HEK293 (cell line): ENCODE measurements around the gene CDK14.

Source experiments
- CTCF ChIA-PET: fragments of 350-600 bp; formaldehyde crosslinking; extraction: SDS; loops from one replicate; lab custom pipeline; 2021; ENCODE audit warnings: antibody characterized with exemption; lab: Yijun Ruan, JAX
- POLR2A ChIA-PET: fragments of 300-600 bp; formaldehyde crosslinking; extraction: SDS; loops from one replicate; lab custom pipeline; 2020; ENCODE audit warnings: antibody characterized with exemption, inconsistent platforms; lab: Yijun Ruan, JAX
- H3K27ac ChIP-seq: fragments of 200-500 bp; sonication (Bioruptor generic); 2 replicates; pipeline ENCODE4 v1.5.1; 2014; ENCODE audit warnings: low read depth, low read length, control low read depth, inconsistent platforms; ENCODE audit errors: extremely low read depth
- H3K36me3 ChIP-seq, 2 experiments: fragments of 200-500 bp in 1 of 2; sonication (Bioruptor generic) in 1 of 2; 1 replicate in 1 of 2; 2 replicates in 1 of 2; pipeline ENCODE4 v1.5.1; 2014 to 2017; ENCODE audit warnings: inconsistent platforms in 2 of 2, low read length in 2 of 2; ENCODE audit not compliant: control insufficient read depth in 2 of 2, insufficient read depth in 1 of 2
- H3K4me1 ChIP-seq: fragments of 200-500 bp; sonication (Bioruptor generic); 2 replicates; pipeline ENCODE4 v1.5.1; 2014; ENCODE audit warnings: mild to moderate bottlenecking, low read length, inconsistent platforms; ENCODE audit not compliant: control insufficient read depth, insufficient read depth
- H3K4me3 ChIP-seq: 2 replicates; pipeline ENCODE4 v1.5.1; 2011; ENCODE audit warnings: low read depth, mild to moderate bottlenecking, control low read depth, low read length, moderate library complexity
- H3K9me3 ChIP-seq: fragments of 200-500 bp; sonication (Bioruptor generic); 2 replicates; pipeline ENCODE4 v1.5.1; 2014; ENCODE audit warnings: low read depth, low read length, inconsistent platforms; ENCODE audit not compliant: control insufficient read depth, insufficient read depth
- BCL11A ChIP-seq: fragments of 450-650 bp; formaldehyde crosslinking; IDR thresholded peaks from 2 replicates; pipeline ENCODE4 v1.5.1; 2016; ENCODE audit warnings: low read depth, missing biosample characterization, missing genetic modification characterization
- EGR2 ChIP-seq: fragments of 450-650 bp; formaldehyde crosslinking; IDR thresholded peaks from 2 replicates; pipeline ENCODE4 v1.5.1; 2016; ENCODE audit warnings: low read depth, missing biosample characterization, missing genetic modification characterization
- IKZF3 ChIP-seq: fragments of 450-650 bp; IDR thresholded peaks from 2 replicates; pipeline ENCODE4 v1.5.0; 2018; ENCODE audit warnings: missing biosample characterization, mild to moderate bottlenecking, missing genetic modification characterization, moderate library complexity
- ZEB2 ChIP-seq: fragments of 450-650 bp; formaldehyde crosslinking; IDR thresholded peaks from 2 replicates; pipeline ENCODE4 v1.5.1; 2016; ENCODE audit warnings: missing biosample characterization, missing genetic modification characterization
- ZFP69B ChIP-seq: fragments of 450-650 bp; formaldehyde crosslinking; IDR thresholded peaks from 2 replicates; pipeline ENCODE4 v1.5.1; 2016; ENCODE audit warnings: missing biosample characterization, missing genetic modification characterization
- ZIC2 ChIP-seq: fragments of 450-650 bp; formaldehyde crosslinking; IDR thresholded peaks from 2 replicates; pipeline ENCODE4 v1.5.1; 2016; ENCODE audit warnings: missing biosample characterization, missing genetic modification characterization
- ZNF112 ChIP-seq: fragments of 450-650 bp; formaldehyde crosslinking; IDR thresholded peaks from 2 replicates; pipeline ENCODE4 v1.5.0; 2017; ENCODE audit warnings: missing biosample characterization, missing genetic modification characterization
- ZNF341 ChIP-seq: fragments of 450-650 bp; formaldehyde crosslinking; IDR thresholded peaks from 2 replicates; pipeline ENCODE4; 2016; ENCODE audit warnings: low read depth, missing biosample characterization, missing genetic modification characterization
- ZNF548 ChIP-seq: fragments of 450-650 bp; formaldehyde crosslinking; IDR thresholded peaks from 2 replicates; pipeline ENCODE4 v1.5.1; 2016; ENCODE audit warnings: missing biosample characterization, missing genetic modification characterization
- ZNF560 ChIP-seq: fragments of 450-650 bp; formaldehyde crosslinking; IDR thresholded peaks from 2 replicates; pipeline ENCODE4 v1.5.1; 2017; ENCODE audit warnings: missing biosample characterization, missing genetic modification characterization, borderline replicate concordance
- ZNF571 ChIP-seq: fragments of 450-650 bp; formaldehyde crosslinking; IDR thresholded peaks from 2 replicates; pipeline ENCODE4 v1.5.0; 2017; ENCODE audit warnings: missing biosample characterization, missing genetic modification characterization
- ZNF596 ChIP-seq: fragments of 450-650 bp; IDR thresholded peaks from 2 replicates; pipeline ENCODE4 v1.5.0; 2018; ENCODE audit warnings: missing biosample characterization, mild to moderate bottlenecking, missing genetic modification characterization, moderate library complexity
- ZNF747 ChIP-seq: fragments of 450-650 bp; formaldehyde crosslinking; IDR thresholded peaks from 2 replicates; pipeline ENCODE4 v1.5.1; 2016; ENCODE audit warnings: missing biosample characterization, missing genetic modification characterization
- ZNF777 ChIP-seq: fragments of 450-650 bp; formaldehyde crosslinking; IDR thresholded peaks from 2 replicates; pipeline ENCODE4 v1.5.1; 2017; ENCODE audit warnings: missing biosample characterization, missing genetic modification characterization, borderline replicate concordance
- ZNF792 ChIP-seq: fragments of 450-650 bp; formaldehyde crosslinking; IDR thresholded peaks from 2 replicates; pipeline ENCODE4 v1.5.1; 2016; ENCODE audit warnings: missing biosample characterization, missing genetic modification characterization
- TF ChIP-seq, protein P1 (sequence below): fragments of 450-650 bp; formaldehyde crosslinking; IDR thresholded peaks from 2 replicates; pipeline ENCODE4 v1.5.1; 2016; ENCODE audit warnings: missing biosample characterization, missing genetic modification characterization, borderline replicate concordance
- TF ChIP-seq, protein P2 (sequence below): fragments of 450-650 bp; formaldehyde crosslinking; IDR thresholded peaks from 2 replicates; pipeline ENCODE4 v1.5.1; 2017; ENCODE audit warnings: missing biosample characterization, missing genetic modification characterization
- TF ChIP-seq, protein P3 (sequence below): fragments of 450-650 bp; formaldehyde crosslinking; IDR thresholded peaks from 2 replicates; pipeline ENCODE4 v1.5.1; 2016; ENCODE audit warnings: missing biosample characterization, missing genetic modification characterization
- TF ChIP-seq, protein P4 (sequence below): fragments of 450-650 bp; formaldehyde crosslinking; IDR thresholded peaks from 2 replicates; pipeline ENCODE4 v1.5.1; 2016; ENCODE audit warnings: missing biosample characterization, missing genetic modification characterization
- TF ChIP-seq, protein P5 (sequence below): fragments of 450-650 bp; IDR thresholded peaks from 2 replicates; pipeline ENCODE4 v1.5.1; 2018; ENCODE audit warnings: missing biosample characterization, mild to moderate bottlenecking, missing genetic modification characterization
- TF ChIP-seq, protein P6 (sequence below): fragments of 450-650 bp; formaldehyde crosslinking; IDR thresholded peaks from 2 replicates; pipeline ENCODE4 v1.5.1; 2017; ENCODE audit warnings: missing biosample characterization, missing genetic modification characterization

The CDK14 gene

DNA sequence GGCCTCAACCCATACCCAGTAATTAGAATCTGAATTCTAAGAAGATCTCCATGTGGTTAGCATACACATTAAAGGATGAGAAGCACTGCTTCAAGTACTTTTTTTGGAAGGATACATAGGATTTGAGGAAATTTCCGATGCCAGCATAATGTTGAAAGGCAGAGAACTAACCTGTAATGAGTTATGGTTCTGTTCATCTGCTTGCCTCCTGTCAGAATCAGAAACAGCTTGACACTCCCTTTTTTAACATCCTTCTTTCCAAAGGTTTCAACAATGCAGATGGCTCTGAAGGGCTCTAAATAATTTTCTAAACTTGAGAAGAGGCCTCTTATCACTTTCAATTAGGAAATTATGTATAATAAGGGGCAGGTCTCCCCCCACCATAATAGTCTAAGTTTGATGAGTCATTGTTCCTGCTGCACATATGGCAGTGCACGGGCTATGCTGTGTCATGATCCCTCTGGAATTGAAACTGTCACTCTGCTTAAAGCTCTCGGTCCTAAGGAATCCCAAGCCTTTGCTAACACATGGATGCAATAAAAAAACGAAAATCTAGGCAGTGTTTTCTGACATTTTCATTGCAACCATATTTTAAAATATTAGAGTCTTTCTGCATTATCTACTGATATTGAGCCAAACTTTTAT is 376.9 kb downstream of the CDK14 start (continued):
- TF ChIP-seq, protein P1, sequence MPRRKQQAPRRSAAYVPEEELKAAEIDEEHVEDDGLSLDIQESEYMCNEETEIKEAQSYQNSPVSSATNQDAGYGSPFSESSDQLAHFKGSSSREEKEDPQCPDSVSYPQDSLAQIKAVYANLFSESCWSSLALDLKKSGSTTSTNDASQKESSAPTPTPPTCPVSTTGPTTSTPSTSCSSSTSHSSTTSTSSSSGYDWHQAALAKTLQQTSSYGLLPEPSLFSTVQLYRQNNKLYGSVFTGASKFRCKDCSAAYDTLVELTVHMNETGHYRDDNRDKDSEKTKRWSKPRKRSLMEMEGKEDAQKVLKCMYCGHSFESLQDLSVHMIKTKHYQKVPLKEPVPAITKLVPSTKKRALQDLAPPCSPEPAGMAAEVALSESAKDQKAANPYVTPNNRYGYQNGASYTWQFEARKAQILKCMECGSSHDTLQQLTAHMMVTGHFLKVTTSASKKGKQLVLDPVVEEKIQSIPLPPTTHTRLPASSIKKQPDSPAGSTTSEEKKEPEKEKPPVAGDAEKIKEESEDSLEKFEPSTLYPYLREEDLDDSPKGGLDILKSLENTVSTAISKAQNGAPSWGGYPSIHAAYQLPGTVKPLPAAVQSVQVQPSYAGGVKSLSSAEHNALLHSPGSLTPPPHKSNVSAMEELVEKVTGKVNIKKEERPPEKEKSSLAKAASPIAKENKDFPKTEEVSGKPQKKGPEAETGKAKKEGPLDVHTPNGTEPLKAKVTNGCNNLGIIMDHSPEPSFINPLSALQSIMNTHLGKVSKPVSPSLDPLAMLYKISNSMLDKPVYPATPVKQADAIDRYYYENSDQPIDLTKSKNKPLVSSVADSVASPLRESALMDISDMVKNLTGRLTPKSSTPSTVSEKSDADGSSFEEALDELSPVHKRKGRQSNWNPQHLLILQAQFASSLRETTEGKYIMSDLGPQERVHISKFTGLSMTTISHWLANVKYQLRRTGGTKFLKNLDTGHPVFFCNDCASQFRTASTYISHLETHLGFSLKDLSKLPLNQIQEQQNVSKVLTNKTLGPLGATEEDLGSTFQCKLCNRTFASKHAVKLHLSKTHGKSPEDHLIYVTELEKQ (tag by site-specific recombination), result no peak
- no peak for TF ChIP-seq ZEB2 (tag by site-specific recombination)
- TF ChIP-seq, protein P2, sequence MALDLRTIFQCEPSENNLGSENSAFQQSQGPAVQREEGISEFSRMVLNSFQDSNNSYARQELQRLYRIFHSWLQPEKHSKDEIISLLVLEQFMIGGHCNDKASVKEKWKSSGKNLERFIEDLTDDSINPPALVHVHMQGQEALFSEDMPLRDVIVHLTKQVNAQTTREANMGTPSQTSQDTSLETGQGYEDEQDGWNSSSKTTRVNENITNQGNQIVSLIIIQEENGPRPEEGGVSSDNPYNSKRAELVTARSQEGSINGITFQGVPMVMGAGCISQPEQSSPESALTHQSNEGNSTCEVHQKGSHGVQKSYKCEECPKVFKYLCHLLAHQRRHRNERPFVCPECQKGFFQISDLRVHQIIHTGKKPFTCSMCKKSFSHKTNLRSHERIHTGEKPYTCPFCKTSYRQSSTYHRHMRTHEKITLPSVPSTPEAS (tag by site-specific recombination), result no peak
- no peak for TF ChIP-seq ZNF792 (tag by site-specific recombination)
- TF ChIP-seq, protein P3, sequence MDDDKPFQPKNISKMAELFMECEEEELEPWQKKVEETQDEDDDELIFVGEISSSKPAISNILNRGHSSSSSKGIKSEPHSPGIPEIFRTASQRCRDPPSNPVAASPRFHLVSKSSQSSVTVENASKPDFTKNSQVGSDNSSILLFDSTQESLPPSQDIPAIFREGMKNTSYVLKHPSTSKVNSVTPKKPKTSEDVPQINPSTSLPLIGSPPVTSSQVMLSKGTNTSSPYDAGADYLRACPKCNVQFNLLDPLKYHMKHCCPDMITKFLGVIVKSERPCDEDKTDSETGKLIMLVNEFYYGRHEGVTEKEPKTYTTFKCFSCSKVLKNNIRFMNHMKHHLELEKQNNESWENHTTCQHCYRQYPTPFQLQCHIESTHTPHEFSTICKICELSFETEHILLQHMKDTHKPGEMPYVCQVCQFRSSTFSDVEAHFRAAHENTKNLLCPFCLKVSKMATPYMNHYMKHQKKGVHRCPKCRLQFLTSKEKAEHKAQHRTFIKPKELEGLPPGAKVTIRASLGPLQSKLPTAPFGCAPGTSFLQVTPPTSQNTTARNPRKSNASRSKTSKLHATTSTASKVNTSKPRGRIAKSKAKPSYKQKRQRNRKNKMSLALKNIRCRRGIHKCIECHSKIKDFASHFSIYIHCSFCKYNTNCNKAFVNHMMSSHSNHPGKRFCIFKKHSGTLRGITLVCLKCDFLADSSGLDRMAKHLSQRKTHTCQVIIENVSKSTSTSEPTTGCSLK (tag by site-specific recombination), result no peak
- no peak for TF ChIP-seq ZNF548 (tag by site-specific recombination)
- no peak for TF ChIP-seq ZIC2 (tag by site-specific recombination)
- TF ChIP-seq, protein P4, sequence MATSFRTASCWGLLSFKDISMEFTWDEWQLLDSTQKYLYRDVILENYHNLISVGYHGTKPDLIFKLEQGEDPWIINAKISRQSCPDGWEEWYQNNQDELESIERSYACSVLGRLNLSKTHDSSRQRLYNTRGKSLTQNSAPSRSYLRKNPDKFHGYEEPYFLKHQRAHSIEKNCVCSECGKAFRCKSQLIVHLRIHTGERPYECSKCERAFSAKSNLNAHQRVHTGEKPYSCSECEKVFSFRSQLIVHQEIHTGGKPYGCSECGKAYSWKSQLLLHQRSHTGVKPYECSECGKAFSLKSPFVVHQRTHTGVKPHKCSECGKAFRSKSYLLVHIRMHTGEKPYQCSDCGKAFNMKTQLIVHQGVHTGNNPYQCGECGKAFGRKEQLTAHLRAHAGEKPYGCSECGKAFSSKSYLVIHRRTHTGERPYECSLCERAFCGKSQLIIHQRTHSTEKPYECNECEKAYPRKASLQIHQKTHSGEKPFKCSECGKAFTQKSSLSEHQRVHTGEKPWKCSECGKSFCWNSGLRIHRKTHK (tag by site-specific recombination), result no peak
- no peak for TF ChIP-seq IKZF3 (tag by site-specific recombination)

DNA sequence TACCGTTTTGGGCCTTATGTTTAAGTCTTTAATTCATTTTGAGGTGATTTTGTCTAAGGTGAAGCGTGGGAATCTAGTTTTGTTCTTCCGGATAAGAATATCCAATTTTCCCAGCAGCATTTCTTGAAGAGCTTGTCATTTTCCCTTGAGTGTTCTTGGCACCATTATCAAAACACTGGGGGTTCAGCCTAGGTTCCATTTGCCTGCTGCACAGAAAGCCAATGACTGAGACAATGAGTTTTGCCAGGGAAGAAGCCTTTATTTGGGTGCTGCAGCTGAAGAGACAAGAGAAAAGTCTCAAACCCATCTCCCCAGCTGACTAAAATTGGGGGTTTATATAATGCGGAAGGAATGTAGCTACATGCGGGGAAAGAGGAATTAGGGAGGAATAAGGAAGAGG is 380.9 kb downstream of the CDK14 start:
- H3K36me3 ChIP-seq, result no peaks in the 10 kb centered on the region
- no peak for TF ChIP-seq EGR2 (tag by site-specific recombination)
- no peak for TF ChIP-seq ZNF747 (tag by site-specific recombination)
- TF ChIP-seq ZNF560 (tag by site-specific recombination), result no peak
- TF ChIP-seq, protein P2 (tag by site-specific recombination), result no peak
- TF ChIP-seq ZNF341 (tag by site-specific recombination), result no peak
- no peak for TF ChIP-seq ZFP69B
- TF ChIP-seq ZNF112 (tag by site-specific recombination), result no peak
- TF ChIP-seq ZNF777 (tag by site-specific recombination), result no peak
- TF ChIP-seq, protein P5, sequence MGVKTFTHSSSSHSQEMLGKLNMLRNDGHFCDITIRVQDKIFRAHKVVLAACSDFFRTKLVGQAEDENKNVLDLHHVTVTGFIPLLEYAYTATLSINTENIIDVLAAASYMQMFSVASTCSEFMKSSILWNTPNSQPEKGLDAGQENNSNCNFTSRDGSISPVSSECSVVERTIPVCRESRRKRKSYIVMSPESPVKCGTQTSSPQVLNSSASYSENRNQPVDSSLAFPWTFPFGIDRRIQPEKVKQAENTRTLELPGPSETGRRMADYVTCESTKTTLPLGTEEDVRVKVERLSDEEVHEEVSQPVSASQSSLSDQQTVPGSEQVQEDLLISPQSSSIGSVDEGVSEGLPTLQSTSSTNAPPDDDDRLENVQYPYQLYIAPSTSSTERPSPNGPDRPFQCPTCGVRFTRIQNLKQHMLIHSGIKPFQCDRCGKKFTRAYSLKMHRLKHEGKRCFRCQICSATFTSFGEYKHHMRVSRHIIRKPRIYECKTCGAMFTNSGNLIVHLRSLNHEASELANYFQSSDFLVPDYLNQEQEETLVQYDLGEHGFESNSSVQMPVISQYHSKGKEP (tag by site-specific recombination), result no peak
- TF ChIP-seq ZNF571 (tag by site-specific recombination), result no peak
- no peak for TF ChIP-seq ZNF596 (tag by site-specific recombination)
- TF ChIP-seq, protein P6, sequence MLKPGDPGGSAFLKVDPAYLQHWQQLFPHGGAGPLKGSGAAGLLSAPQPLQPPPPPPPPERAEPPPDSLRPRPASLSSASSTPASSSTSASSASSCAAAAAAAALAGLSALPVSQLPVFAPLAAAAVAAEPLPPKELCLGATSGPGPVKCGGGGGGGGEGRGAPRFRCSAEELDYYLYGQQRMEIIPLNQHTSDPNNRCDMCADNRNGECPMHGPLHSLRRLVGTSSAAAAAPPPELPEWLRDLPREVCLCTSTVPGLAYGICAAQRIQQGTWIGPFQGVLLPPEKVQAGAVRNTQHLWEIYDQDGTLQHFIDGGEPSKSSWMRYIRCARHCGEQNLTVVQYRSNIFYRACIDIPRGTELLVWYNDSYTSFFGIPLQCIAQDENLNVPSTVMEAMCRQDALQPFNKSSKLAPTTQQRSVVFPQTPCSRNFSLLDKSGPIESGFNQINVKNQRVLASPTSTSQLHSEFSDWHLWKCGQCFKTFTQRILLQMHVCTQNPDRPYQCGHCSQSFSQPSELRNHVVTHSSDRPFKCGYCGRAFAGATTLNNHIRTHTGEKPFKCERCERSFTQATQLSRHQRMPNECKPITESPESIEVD, result no peak
- no peak for TF ChIP-seq BCL11A (tag by site-specific recombination)

More for the DNA sequence above, 380.9 kb downstream of the CDK14 start:
- no peak overlapping the region for H3K4me3 ChIP-seq
- H3K4me1 ChIP-seq, result no peaks in the 10 kb centered on the region
- no peak overlapping the region for H3K27ac ChIP-seq
- no peaks in the 10 kb centered on the region for H3K9me3 ChIP-seq
- POLR2A ChIA-PET, result no interaction called here
- CTCF ChIA-PET, result interaction anchor here (0.7 to 1.6 kb wide), 3 partner anchors 8 to 522 kb away, joined by 3 to 5 read pairs (median 3); no protein-coding TSS in a partner anchor
